ENCODE data around the gene IFNAR2.

The IFNAR2 gene

GRCh38 chr21:33229099-33229783, 497 bp upstream of the IFNAR2 start:
- DNase-seq, result no peak
- no peaks in the 10 kb centered on the region for H3K9me3 ChIP-seq
- H3K27ac ChIP-seq, result peak overlapping the region; percentile 90 to 92
- no peak for TF ChIP-seq CTCF (IDR thresholded peaks at IDR 0.05)
- H3K36me3 ChIP-seq, result no peaks in the 10 kb centered on the region
- intact Hi-C loops (cut with DNase I; ENCODE audit: low total_unique reads), result no loop called here
- H3K4me1 ChIP-seq, result peaks cover 0 to 35% (median 8%) of the 10 kb centered on the region in 4 donors
- H3K27me3 ChIP-seq, result no peaks in the 10 kb centered on the region
- peak overlapping the region; percentile 92 to 100 for H3K4me3 ChIP-seq

- peak; percentile 22 to 75 for DNase-seq
- Histone ChIP-seq H3K27me3 (no peaks in the 10 kb centered on the region), H3K4me3 (peak overlapping the region; percentile 92 to 100), H3K36me3 (no peaks in the 10 kb centered on the region), H3K27ac (peak overlapping the region; percentile 90 to 92), H3K9me3 (no peaks in the 10 kb centered on the region), H3K4me1 (peaks cover 0 to 35% (median 8%) of the 10 kb centered on the region in 4 donors)
- no peak for TF ChIP-seq CTCF (IDR thresholded peaks at IDR 0.05)
- intact Hi-C loops (cut with DNase I; ENCODE audit: low total_unique reads), result no loop called here
Observed at GRCh38 chr21:33230545-33231324, 997 bp downstream of the IFNAR2 start.

- no peak for TF ChIP-seq CTCF (IDR thresholded peaks at IDR 0.05)
- intact Hi-C loops (cut with DNase I; ENCODE audit: low total_unique reads), result no loop called here
- Histone ChIP-seq H3K27ac (no peak overlapping the region), H3K27me3 (no peaks in the 10 kb centered on the region), H3K4me1 (peaks cover 0 to 35% (median 8%) of the 10 kb centered on the region in 4 donors), H3K4me3 (peak overlapping the region in 1 of 2 donors; percentile 100), H3K9me3 (no peaks in the 10 kb centered on the region), H3K36me3 (no peaks in the 10 kb centered on the region)
- DNase-seq, result no peak
Observed at GRCh38 chr21:33231526-33231925, 1.8 kb downstream of the IFNAR2 start.

GRCh38 chr21:33232291-33233034, 2.7 kb downstream of the IFNAR2 start:
- Histone ChIP-seq H3K9me3 (no peaks in the 10 kb centered on the region), H3K27me3 (no peaks in the 10 kb centered on the region), H3K4me1 (peaks cover 0 to 35% (median 8%) of the 10 kb centered on the region in 4 donors), H3K4me3 (no peak overlapping the region), H3K36me3 (no peaks in the 10 kb centered on the region), H3K27ac (no peak overlapping the region)
- intact Hi-C loops (cut with DNase I; ENCODE audit: low total_unique reads), result no loop called here
- no peak for DNase-seq
- TF ChIP-seq CTCF (IDR thresholded peaks at IDR 0.05), result no peak

- intact Hi-C loops (cut with DNase I; ENCODE audit: low total_unique reads), result no loop called here
- peaks cover 0 to 27% (median 8%) of the 10 kb centered on the region in 4 donors for H3K4me1 ChIP-seq
Observed at GRCh38 chr21:33234635-33235520, 5.1 kb downstream of the IFNAR2 start.

More at GRCh38 chr21:33234635-33235520, 5.1 kb downstream of the IFNAR2 start:
- no peaks in the 10 kb centered on the region for H3K36me3 ChIP-seq
- no peak overlapping the region for H3K27ac ChIP-seq
- TF ChIP-seq CTCF (IDR thresholded peaks at IDR 0.05), result no peak
- no peak overlapping the region for H3K4me3 ChIP-seq
- DNase-seq, result no peak
- no peaks in the 10 kb centered on the region for H3K27me3 ChIP-seq
- no peaks in the 10 kb centered on the region for H3K9me3 ChIP-seq

Data from tibial artery (tissue), 4 donors.